NCI-H460 (cell line): ENCODE data around the gene ZBTB42. TPM values are rescaled to one million over a fixed set of nuclear protein-coding genes. Genes with fewer than 3 reads are reported as not detected.
A peak's percentile ranks its signal among the peaks of the same experiment; 100 is the strongest.

Experiments used
- DNase-seq: peaks from one replicate; pipeline ENCODE4 v3.0.0-alpha.2; 2016; ENCODE audit warnings: low read depth; ENCODE audit errors: extremely low read depth
- total RNA-seq: library from RNA; depleted of rRNA; stranded (reverse); fragments of >200 nt; shearing (Covaris generic); gene quantifications from 2 replicates; pipeline ENCODE4 v1.2.3, GENCODE V29; 2014

Gene ZBTB42
- total RNA-seq, 1 experiment from 2014 or later: 3.1 TPM

DNA sequence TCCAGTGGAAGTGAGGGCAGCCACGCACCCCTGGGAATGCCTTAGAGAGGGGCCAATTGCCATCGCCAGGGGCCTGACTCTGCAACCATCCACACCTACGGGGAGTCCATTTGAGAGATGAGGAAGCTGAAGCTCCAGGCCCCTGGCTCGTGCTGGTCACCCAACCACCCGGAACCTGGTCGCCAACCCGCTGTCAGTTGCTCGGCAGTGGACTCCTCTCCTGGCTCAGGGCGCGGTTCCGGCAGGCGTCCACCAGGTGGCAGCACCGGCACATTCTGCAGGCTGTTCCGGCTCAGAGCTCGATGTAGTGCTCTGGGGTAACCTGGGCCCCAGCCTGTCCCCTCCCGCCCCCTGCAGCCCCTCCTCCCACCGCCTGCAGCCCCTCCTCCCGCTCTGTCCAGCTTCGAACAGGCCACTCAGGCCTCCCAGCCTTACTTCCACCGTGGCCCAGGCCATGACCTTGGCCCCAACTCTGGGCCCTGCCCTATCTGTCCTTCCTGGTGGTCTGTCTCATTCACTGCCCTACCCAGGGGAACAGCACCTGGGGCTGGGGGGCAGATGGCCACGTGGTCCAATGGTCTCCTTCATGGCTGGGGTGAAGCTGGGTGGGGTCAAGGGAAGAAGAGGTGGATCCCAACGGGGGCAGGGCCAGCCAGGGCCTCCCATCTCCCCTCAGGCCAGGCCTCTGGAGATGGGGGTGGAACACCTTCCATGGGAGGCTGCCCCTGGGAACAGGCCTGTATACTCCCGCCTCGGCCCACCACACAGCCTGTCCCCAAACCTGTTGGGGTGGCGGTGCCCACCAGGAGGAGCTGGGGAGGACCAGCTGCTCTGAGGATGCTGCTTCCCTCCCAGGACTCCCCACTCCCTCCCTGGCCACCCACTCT, 32.2 kb upstream of the ZBTB42 start:
- DNase-seq: peak; percentile 79

DNA sequence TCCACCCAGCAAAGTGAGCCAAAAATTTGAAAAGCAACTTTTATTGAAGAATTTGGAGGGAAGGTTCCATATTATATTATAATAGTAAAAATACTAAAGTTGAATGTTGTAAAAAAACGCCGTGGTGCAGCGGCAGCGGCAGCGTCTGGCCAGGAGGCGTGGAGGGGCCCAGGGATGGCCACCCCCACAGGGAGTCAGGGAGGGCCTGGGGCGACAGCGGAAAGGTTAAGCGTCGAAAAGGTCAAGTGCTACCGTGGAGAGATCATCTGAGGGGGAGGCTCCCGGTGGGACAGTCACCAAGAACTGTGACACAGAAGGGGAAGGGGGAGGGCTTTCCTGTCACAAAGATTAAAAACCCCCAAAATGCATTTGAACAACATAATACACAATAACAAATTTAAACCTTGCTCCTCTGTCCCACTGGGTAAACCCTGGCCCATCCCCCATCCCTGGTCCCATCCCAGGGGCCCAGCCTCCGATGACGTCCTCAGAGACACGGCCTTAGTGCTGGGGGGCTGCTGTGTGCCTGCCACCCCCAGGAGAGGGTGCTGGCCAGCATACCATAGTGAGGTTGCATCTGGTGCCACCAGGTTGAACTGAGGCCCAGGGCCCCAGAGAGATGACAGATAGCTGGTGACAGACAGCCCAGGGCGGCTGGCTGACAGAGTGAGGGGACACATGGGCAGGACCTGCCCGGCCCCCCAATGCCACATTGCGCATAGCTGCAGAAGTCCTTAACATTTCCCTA, 31.4 kb upstream of the ZBTB42 start:
- DNase-seq: no peak

GRCh38 chr14:104770072-104770579, 30.8 kb upstream of the ZBTB42 start:
- DNase-seq: no peak

- no peak for DNase-seq
Observed at GRCh38 chr14:104770851-104771272, 30.0 kb upstream of the ZBTB42 start.

GRCh38 chr14:104771374-104771773, 29.5 kb upstream of the ZBTB42 start:
- DNase-seq: no peak

DNA sequence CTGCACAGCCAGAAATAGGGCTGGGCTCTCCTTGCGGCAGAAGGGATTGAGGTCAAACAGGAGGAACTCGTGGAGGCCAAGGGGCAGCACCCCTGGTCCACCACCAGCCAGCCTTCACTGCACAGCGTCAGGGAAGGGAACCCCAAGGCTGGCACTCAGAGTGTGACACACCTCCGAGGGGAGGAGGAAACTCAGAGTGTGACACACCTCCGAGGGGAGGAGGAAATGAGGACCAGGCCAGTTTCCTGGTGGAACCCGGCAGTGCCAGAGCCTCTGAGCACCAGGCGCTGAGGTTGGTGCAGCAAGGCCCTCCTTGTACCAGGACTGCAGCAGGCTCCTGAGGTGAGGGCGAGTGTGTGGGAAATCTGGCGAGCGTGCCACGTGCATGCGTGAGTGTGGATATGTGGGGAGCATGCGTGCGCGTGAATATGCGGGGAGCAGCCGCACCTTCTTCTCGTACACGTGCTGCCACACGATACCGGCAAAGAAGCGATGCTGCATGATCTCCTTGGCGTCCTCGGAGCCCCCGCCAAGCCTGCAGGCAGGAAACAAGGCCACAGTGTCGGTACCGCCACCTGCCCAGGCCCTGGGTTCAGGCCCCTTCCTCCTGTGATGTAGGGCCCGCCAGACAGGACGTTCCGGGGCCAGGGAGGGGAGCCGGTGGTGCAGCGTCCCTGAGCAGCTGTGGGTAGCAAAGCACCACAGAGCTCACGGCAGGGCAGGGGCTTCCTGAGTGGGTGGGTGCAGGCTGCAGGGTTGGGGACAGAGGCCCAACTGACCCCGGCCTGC, 28.8 kb upstream of the ZBTB42 start:
- no peak for DNase-seq

- no peak for DNase-seq
Observed at GRCh38 chr14:104772707-104773504, 28.0 kb upstream of the ZBTB42 start.

DNA sequence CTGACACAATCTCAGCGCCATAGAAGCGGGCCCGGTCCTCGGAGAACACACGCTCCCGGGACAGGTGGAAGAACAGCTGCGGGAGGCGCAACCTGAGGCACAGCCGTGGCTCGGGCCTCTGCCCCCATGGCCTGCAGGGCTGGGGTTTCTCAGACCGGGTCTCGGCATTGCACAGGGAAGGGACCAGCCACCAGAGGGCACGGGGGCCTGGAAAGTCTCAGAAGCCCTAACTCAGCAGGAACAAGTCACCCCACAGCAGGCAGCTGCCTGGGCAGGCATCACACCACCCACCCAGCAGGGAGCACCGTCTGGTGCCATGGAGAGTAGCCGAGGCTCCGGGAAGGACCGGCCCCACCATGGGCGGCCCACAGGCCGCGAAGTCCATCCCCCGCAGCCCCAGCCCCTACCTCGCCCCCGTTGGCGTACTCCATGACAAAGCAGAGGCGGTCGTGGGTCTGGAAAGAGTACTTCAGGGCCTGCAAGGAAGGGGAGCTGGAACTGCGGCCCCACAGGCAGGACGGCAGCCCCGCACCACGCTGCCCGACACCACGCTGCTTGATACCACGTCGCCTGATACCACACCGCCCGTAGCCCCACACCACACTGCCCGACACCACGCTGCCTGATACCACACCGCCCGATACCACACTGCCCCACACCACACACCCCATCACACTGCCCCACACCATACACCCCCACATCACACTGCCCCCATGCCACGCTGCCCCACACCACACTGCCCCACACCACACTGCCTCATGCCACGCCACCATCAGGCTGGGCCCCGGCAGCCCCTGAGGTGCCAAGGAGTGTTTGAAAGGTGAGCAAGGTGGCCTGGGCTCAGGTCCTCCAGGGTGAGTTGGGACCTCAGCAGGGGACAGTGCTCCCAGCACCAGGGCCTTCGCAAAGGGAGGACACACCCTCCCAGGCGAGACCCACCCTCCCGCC, 27.1 kb upstream of the ZBTB42 start:
- no peak for DNase-seq

- DNase-seq: no peak
Observed at GRCh38 chr14:104774453-104775072, 26.3 kb upstream of the ZBTB42 start.

- no peak for DNase-seq
Observed at GRCh38 chr14:104775073-104775489, 25.8 kb upstream of the ZBTB42 start.

- DNase-seq: no peak
Observed at GRCh38 chr14:104776481-104776880, 24.4 kb upstream of the ZBTB42 start.

- DNase-seq: no peak
Observed at GRCh38 chr14:104776961-104777807, 23.7 kb upstream of the ZBTB42 start.

DNA sequence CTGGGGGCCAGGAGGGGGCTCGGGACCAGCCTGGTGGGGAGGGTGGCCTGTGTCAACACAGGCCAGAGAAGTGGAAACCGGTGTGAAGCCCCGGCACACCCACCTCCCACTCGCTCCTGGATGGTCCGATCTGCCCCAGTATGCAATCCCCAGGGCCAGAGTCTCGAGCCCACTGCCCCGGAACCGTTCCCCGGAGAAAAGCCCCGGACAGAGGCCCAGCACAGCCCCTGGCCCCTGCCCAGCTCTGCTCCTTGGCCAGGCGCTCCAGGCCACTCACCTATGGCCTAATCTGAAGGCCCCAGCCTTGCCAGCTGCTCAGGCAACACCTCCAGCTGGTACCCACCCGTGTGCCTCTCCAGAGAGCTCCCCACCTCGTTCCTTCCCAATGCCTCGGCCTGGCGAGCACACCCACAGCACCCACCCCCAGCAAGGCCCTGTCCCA, 23.1 kb upstream of the ZBTB42 start:
- no peak for DNase-seq

DNA sequence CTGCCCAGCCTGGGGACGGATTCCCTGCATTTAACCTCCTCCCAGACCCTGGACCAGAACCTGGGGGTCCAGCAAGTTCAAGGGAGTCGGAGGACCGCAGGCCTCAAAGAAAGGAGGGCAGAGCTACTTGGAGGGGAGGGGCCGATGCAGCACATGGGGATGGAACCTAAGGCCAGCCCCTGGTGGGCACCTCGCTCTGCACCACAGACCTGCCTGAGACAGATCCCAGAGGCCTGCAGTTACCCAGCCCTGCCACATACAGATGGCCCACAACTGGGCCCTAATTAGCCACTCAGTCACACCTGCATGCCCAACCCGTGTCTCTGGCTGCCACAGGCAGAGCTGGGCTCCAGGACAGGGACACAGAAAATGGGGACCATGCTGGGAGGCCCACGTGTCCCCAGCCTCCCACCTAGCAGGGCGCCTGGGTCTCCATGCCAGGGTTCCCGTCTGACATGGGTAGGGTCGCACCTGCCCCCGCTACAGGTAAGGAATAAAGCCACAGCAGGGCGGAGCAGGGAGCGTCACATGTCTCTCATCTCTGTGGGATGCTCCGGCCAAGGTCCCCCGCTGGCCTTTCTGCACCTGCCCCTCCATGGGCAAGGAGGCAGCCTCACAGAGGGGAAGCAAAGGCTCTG, 22.1 kb upstream of the ZBTB42 start:
- DNase-seq: no peak

- DNase-seq: no peak
Observed at GRCh38 chr14:104779776-104780512, 21.0 kb upstream of the ZBTB42 start.

GRCh38 chr14:104780513-104781030, 20.3 kb upstream of the ZBTB42 start:
- no peak for DNase-seq
